HEK293T (cell line): Measurements from ENCODE around the gene HNRNPF.
"Not testable (repeated sequence)": the region's sequence is repeated elsewhere in the genome, so short reads cannot be mapped to it uniquely, and the experiment has no call there.

Experiments
- CTCF ChIA-PET: fragments of 350-600 bp; formaldehyde crosslinking; extraction: SDS; loops from one replicate; lab custom pipeline; 2021; ENCODE audit warnings: antibody characterized with exemption, inconsistent platforms; lab: Yijun Ruan, JAX
- POLR2A ChIA-PET: fragments of 350-600 bp; formaldehyde crosslinking; extraction: SDS; loops from one replicate; lab custom pipeline; 2020; ENCODE audit warnings: antibody characterized with exemption, inconsistent platforms; lab: Yijun Ruan, JAX
- DNase-seq: peaks from one replicate; pipeline ENCODE4 v3.0.0; 2012; ENCODE audit warnings: mixed read lengths; ENCODE audit errors: extremely low spot score
- ARNT ChIP-seq: fragments of 450-650 bp; IDR thresholded peaks from 2 replicates; pipeline ENCODE4 v1.6.1; 2017; ENCODE audit warnings: mild to moderate bottlenecking
- BHLHE40 ChIP-seq: fragments of 450-650 bp; IDR thresholded peaks from 2 replicates; pipeline ENCODE4 v1.6.1; 2016; ENCODE audit warnings: mild to moderate bottlenecking, moderate library complexity, borderline replicate concordance
- ELF4 ChIP-seq: fragments of 450-650 bp; IDR thresholded peaks from 2 replicates; pipeline ENCODE4 v1.6.1; 2017; ENCODE audit warnings: antibody characterized with exemption
- FOXA1 ChIP-seq: fragments of 450-650 bp; IDR thresholded peaks from 2 replicates; pipeline ENCODE4 v1.6.1; 2016; ENCODE audit warnings: mild to moderate bottlenecking
- FOXK2 ChIP-seq: fragments of 450-650 bp; IDR thresholded peaks from 2 replicates; pipeline ENCODE4 v1.6.1; 2016; ENCODE audit warnings: mild to moderate bottlenecking
- FOXM1 ChIP-seq: fragments of 450-650 bp; IDR thresholded peaks from 2 replicates; pipeline ENCODE4 v1.6.1; 2017; ENCODE audit warnings: mild to moderate bottlenecking, borderline replicate concordance
- HDGF ChIP-seq: fragments of 450-650 bp; IDR thresholded peaks from 2 replicates; pipeline ENCODE4 v1.6.1; 2017; ENCODE audit warnings: antibody characterized with exemption, borderline replicate concordance
- L3MBTL2 ChIP-seq: fragments of 450-650 bp; conservative IDR thresholded peaks from 2 replicates; pipeline ENCODE4 v1.6.1; 2016; ENCODE audit warnings: mild to moderate bottlenecking
- LEF1 ChIP-seq: fragments of 450-650 bp; IDR thresholded peaks from 2 replicates; pipeline ENCODE4 v1.6.1; 2017; ENCODE audit warnings: mild to moderate bottlenecking, borderline replicate concordance
- SP1 ChIP-seq: fragments of 450-650 bp; IDR thresholded peaks from 2 replicates; pipeline ENCODE4 v1.6.1; 2017
- SUZ12 ChIP-seq: fragments of 450-650 bp; IDR thresholded peaks from 2 replicates; pipeline ENCODE4 v1.6.1; 2016; ENCODE audit warnings: mild to moderate bottlenecking
- ZNF384 ChIP-seq: fragments of 450-650 bp; IDR thresholded peaks from 2 replicates; pipeline ENCODE4 v1.6.1; 2016

Gene HNRNPF

GRCh38 chr10:43338117-43338516, 70.9 kb downstream of the HNRNPF start:
- TF ChIP-seq ARNT (no peak), FOXK2 (no peak), ELF4 (no peak)
- CTCF ChIA-PET, result no interaction called here

GRCh38 chr10:43337536-43337935, 71.5 kb downstream of the HNRNPF start:
- CTCF ChIA-PET, POLR2A ChIA-PET, DNase-seq: not testable (repeated sequence)

More at GRCh38 chr10:43338117-43338516, 70.9 kb downstream of the HNRNPF start:
- DNase-seq, result no peak
- POLR2A ChIA-PET, result no interaction called here

DNA sequence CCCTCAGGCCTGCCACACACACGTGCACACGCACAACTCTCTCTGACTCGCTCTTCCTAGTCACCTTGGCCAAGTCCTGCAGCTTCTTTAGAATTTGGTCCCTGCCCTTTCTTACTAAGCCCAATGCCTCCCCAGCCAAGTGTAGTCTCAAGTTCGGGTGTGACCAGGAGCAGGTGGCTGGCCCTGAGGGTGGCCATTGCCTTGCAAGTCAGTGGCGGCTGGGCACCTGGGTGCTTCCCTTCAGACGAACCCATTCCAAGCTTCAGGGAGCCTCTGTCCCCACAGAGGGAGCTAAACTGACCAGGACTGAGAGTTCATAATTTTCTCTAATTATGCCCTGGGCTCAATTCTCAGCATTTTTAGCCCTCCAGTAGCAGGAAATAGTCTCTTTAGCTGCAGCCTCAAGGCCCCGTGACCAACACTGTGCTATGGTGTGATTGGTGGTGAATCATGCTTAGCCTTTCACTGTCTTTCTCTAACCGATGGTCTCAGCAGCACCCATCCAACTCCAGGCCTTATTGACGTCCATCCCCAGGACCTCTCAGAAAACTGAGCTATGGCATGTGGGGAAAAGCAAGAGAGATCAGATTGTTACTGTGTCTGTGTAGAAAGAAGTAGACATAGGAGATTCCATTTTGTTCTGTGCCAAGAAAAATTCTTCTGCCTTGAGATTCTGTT, 72.2 kb downstream of the HNRNPF start:
- TF ChIP-seq SUZ12 (no peak), FOXK2 (no peak), BHLHE40 (no peak), HDGF (no peak)
- ChIA-PET POLR2A (no interaction called here), CTCF (no interaction called here)
- no peak for DNase-seq

DNA sequence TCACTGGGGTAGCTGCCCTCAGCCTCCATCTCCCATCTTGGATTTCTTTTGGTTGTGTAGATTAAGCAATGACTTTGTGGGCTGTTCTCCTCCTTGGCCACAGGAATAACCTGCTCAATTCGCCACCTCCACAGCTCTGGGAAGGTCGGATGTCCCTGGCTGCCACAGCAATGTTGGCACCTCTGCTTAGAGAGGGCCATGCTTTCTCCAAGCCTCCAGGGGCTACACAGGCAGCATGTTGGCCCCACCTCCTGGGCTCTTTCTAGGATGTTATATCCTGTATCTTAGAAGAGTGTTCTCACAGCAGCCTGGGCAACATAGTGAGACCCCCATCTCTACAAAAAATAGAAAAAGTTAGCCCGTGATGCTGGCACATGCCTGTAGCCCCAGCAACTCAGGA, 72.9 kb downstream of the HNRNPF start:
- TF ChIP-seq ELF4 (no peak), L3MBTL2 (no peak), FOXM1 (no peak), LEF1 (no peak), FOXA1 (no peak), HDGF (no peak), SP1 (no peak), BHLHE40 (no peak), SUZ12 (no peak), ZNF384 (no peak)
- ChIA-PET POLR2A (no interaction called here), CTCF (no interaction called here)
- no peak for DNase-seq
